AG04449 (cell line): ENCODE data around the gene SOST.

Experiments
- CTCF ChIA-PET: fragments of 350-600 bp; formaldehyde crosslinking; extraction: SDS; loops from one replicate; lab custom pipeline; 2021; ENCODE audit warnings: antibody characterized with exemption; lab: Yijun Ruan, JAX
- POLR2A ChIA-PET: fragments of 400-600, 350-600 bp; formaldehyde crosslinking; extraction: SDS; loops from one replicate; lab custom pipeline; 2020; ENCODE audit warnings: antibody characterized with exemption, inconsistent platforms; lab: Yijun Ruan, JAX
- DNase-seq: peaks from one replicate; pipeline ENCODE4 v3.0.0-alpha.2; 2010; ENCODE audit warnings: low read depth, low spot score
- H3K4me3 ChIP-seq: 2 replicates; pipeline ENCODE4 v1.5.1; 2011; ENCODE audit warnings: low read depth, mild to moderate bottlenecking, control low read depth, low read length
- TF ChIP-seq, protein P1 (sequence below): IDR thresholded peaks from one replicate; pipeline ENCODE4 v1.5.1; 2011; ENCODE audit warnings: mild to moderate bottlenecking, moderate library complexity, low read length, control low read depth, inconsistent platforms; ENCODE audit not compliant: insufficient read depth; ENCODE audit errors: missing control alignments

SOST gene

GRCh38 chr17:43787728-43788127 is 29.1 kb upstream of the SOST start:
- POLR2A ChIA-PET = no interaction called here
- TF ChIP-seq, protein P1, sequence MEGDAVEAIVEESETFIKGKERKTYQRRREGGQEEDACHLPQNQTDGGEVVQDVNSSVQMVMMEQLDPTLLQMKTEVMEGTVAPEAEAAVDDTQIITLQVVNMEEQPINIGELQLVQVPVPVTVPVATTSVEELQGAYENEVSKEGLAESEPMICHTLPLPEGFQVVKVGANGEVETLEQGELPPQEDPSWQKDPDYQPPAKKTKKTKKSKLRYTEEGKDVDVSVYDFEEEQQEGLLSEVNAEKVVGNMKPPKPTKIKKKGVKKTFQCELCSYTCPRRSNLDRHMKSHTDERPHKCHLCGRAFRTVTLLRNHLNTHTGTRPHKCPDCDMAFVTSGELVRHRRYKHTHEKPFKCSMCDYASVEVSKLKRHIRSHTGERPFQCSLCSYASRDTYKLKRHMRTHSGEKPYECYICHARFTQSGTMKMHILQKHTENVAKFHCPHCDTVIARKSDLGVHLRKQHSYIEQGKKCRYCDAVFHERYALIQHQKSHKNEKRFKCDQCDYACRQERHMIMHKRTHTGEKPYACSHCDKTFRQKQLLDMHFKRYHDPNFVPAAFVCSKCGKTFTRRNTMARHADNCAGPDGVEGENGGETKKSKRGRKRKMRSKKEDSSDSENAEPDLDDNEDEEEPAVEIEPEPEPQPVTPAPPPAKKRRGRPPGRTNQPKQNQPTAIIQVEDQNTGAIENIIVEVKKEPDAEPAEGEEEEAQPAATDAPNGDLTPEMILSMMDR = no peak
- H3K4me3 ChIP-seq = no peak overlapping the region
- no peak for DNase-seq
- CTCF ChIA-PET = interaction anchor here (1.0 to 1.1 kb wide), 2 partner anchors 16 to 22 kb away, joined by 3 to 4 read pairs; no protein-coding TSS in a partner anchor

DNA sequence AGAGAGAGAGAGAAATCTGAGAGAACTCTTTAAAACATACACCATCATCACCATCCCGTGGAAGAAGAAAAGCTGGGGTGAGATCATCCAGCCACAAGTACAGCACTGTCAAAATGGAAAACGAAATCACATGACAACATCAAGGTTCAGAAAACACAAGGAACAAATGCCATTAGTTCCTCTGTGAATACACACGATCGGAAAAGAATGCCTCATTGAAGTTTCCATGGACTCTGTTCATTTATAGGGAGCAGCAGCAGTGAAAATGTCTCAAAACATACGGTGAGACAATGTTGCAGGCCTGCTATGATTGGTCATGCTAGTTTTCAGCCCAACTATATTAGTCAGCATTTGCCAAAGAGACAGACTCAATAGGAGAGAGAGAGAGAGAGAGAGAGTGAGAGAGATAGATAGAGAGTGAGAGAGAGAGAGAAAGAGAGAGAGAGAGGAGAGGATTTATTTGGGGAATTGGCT is 26.1 kb upstream of the SOST start:
- DNase-seq = peak; percentile 55
- CTCF ChIA-PET = interaction anchor here (0.9 to 1.5 kb wide), 3 partner anchors 15 to 62 kb away, joined by 3 to 6 read pairs (median 4); partner anchors contain the start of gene CD300LG
- POLR2A ChIA-PET = no interaction called here
- TF ChIP-seq, protein P1 = no peak
- H3K4me3 ChIP-seq = no peak overlapping the region

GRCh38 chr17:43784068-43784467 is 25.5 kb upstream of the SOST start:
- H3K4me3 ChIP-seq = no peak overlapping the region
- no peak for DNase-seq
- ChIA-PET CTCF (interaction anchor here (0.9 kb wide), 1 partner anchor 62 kb away, joined by 6 read pairs; the partner anchor contains the start of gene CD300LG), POLR2A (no interaction called here)
- TF ChIP-seq, protein P1 = no peak

GRCh38 chr17:43782913-43783680 is 24.5 kb upstream of the SOST start:
- no peak for DNase-seq
- no peak overlapping the region for H3K4me3 ChIP-seq
- CTCF ChIA-PET = interaction anchor here (1.2 to 1.8 kb wide), 3 partner anchors 17 to 63 kb away, joined by 6 read pairs; partner anchors contain the start of gene CD300LG
- POLR2A ChIA-PET = no interaction called here
- TF ChIP-seq, protein P1 = no peak

DNA sequence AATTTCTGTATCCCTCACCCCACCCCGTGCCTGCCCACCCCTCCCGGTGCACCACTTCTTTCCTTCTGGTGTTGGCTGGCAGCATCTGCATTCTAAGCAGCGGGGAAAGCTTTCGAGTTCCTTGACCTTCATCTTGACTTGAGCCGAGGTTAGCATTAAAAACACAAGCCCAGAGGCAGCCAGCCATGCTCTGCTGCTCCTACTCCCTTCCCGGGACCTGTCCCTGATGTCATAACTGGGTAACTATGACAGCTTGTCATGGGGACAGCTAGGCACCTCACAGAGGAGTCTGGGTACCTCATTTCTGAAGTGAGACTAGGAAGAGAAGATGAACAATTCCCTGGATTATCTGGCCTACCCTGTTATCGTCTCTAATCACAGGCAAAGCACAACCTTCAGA is 21.5 kb upstream of the SOST start, which contains the start of gene CFAP97D1:
Gene CFAP97D1 (plus strand): TSS at position 301 of the 400 bp plus-strand sequence. CDS start 28 bp downstream, at position 329.
- TF ChIP-seq, protein P1 = no peak
- H3K4me3 ChIP-seq = peak within 1 kb of the TSS; percentile 66
- POLR2A ChIA-PET = no interaction called here
- CTCF ChIA-PET = interaction anchor here (1.1 to 1.6 kb wide), 2 partner anchors 14 to 20 kb away, joined by 4 to 8 read pairs; no protein-coding TSS in a partner anchor
- DNase-seq = no peak
